Pulmonary artery endothelial cell (primary cell): Measurements from ENCODE around the gene VASH2. TPM values are rescaled to one million over a fixed set of nuclear protein-coding genes. Genes with fewer than 3 reads are reported as not detected.
"Not testable (repeated sequence)": the region's sequence is repeated elsewhere in the genome, so short reads cannot be mapped to it uniquely, and the experiment has no call there.

Experiments
- DNase-seq: peaks from one replicate; pipeline ENCODE4 v3.0.0-alpha.2; 2011; ENCODE audit warnings: low read depth, low spot score
- total RNA-seq: library from RNA; depleted of rRNA; stranded (reverse); fragments of >200 nt; gene quantifications from 2 replicates; pipeline ENCODE4 v1.2.3, GENCODE V29; 2014

VASH2 gene
- total RNA-seq, 1 donor from 2014 or later = 0.07 TPM

DNA sequence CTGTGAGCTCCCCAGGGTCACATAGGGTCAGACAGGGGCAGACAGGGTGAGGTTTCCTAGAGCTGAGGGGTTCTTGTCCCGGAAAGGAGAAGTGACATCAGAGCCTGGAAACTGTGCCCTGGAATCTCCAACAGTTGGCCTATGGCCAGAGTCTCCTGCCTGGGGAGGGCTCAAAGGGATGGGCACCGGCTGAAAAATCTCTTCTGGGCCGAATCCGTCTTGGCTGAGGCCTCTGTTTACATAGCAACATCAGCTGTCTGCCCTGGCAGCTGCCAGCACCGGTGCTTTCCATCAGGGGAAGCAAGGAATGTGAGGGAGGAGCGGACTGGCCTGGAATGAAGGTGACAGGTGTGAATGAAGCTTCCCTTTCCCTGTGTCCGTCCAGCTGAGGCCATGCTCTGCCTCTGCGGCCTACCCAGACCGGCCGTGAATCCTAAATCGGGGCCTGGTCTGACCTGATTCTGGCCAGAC is 30.7 kb downstream of the VASH2 start:
- DNase-seq = no peak

DNA sequence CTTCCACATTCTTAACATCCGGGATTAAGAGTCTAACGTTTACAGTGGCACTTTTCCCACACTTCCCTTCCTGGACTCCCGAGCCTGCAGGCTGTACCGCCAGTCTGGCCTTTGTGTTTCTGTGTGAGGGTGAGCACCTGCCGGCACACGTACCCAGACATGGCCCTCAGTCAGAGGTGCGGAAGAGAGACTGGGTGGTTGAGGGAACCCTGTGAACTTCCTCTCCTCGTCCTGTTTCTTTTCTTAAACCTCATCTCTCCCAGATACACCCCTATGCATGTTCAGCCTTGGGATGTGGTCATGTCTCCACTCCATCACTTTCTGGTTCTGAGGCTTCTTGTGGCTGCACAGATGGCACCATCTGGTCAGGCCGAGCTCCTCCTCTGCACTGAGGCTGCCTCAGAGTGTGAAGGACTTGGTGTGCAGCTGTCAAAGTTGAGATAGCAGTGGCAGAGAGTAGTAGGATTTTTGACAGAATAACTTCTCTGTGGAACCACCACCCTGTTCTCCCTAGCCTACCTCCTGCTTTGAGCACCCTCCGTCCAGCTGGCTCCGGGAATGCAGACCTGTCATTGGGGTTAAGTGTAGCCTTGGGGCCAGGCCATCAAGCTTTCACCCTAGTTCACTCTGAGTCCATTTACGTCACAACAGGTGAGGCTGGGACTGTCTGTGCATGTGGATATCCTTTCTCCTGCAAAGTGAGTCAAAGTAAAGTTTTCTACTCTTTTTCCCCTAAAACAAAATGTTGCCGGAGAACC is 31.4 kb downstream of the VASH2 start:
- no peak for DNase-seq

DNA sequence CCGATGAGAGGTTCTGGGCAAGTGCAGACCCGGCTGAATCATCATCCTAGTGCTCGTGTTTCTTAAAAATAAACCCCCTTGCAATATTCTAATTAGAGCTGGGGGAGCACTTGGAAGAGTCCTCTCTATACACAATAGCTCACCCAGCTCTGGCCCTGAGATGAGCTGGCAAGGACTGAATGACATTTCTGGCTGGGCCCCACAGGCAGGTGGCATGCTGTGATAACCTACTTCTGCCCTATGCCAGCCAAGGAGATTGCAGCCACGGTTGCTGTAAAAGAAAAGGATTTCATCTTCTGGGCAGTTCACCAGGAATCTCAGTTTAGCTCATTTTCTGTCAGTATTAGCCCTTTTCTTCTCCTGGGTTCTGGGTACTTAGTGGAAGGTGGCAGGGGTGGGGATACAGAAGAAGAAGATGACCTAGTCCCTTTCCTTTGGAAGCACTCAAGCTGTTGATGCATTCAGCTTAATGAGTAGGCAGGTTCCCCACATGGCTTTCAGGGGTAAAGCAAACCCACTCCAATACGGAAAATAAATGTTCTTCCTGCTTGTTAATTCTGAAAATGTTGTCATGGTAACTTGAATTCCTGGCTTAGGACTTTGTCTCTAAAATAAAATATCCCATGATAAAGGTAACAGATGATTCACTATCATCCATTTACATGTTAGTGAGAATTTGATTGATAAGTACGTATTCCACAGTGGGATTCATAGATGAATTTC is 32.2 kb downstream of the VASH2 start:
- no peak for DNase-seq

DNA sequence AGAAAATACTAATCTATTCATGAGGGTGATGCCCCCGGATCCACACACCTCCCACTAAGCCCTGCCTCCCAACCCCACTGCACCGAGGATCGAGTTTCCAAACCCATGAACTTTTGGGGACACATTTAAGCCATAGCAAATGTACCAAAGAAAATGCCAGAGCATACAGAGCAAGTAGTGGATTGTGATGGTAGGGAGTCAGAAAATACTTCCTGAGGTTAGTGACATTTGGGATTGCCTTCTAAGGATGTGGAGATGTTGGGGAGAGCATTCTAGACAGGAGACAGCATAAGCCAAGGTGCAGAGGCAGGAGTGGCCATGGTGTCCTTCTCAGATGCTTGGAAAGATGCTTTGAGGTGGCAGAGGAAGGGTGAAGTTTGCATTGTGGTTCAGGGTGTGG is 33.1 kb downstream of the VASH2 start:
- no peak for DNase-seq

DNA sequence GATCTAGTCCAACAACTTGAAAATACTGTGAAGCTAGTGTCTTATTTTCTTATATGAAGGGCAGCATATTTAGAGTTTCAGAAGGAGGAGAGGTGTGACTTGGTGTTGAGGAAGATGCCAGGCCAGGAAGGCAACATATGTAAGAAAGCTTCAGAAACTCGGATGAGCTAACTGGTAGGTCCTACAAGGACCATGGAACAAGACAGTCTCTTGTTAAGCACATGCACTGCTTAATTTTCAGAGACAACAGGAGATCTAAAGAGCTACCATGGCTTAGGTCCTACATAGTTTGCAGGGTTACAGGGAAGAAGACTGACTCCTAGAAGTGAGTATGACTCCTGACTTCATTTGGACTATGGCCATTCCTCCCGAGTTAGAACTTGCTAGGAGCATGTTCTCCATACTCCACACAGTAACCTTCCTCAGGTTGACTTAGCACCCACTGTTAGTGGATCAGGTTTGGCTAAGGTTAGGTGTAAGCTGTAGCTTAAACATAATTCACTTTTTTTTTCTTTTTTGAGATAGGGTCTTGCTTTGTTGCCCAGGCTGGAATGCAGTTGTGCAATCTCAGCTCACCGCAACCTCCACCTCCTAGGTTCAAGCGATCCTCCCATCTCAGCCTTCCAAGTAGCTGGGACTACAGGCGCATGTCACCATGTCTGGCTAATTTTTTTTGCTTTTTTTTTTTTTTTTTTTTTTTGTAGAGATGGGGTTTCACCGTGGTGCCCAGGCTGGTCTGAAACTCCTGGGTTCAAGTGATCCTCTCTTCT is 34.4 kb downstream of the VASH2 start:
- no peak for DNase-seq

DNA sequence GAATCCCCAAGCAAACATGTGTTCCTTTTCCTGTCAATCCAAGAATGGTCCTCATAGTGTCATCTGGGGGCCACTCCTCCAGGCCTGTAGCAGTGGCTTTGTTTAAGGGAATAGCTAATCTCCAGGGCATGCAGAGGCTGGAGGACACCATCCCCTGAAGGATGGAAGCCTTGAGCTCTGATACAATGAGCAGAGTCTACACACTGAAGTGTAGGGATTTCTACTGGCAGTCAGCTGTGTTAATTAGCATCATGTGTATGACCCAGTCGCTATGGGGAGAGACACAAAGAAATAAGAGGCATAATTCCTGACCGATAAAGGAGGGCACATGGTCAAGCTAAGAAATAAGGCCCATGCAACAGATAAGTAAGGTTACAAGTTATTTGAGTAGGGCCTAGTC is 36.2 kb downstream of the VASH2 start:
- DNase-seq = no peak

DNA sequence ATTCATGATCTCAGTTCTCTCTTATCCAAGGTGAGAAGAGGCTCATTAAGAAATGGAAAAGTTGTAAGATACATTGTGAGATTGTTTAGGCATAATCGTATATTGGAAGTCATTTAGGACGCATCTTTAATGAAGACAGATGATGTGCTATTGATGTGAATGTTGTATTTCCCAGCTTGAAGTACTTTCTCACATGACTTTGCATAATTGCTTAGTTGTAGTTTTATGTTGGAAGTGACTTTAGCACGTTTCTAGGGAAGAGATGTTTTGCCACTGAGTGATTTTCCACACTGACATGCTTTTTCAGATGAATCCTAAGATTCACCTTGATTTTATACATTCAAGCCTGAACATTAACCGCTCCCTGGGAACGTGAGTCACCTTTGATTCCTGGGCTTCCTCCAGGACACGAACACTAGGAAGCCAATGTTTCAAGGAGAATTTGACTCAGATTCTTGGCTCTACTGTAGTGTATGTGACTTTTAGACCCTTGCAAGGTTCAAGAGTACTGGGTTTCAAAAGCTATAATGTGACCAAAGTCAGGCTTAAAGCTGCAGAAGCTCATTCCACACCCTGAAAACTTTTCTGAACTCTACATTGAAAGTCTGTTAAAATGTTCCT is 37.5 kb downstream of the VASH2 start:
- DNase-seq = no peak

DNA sequence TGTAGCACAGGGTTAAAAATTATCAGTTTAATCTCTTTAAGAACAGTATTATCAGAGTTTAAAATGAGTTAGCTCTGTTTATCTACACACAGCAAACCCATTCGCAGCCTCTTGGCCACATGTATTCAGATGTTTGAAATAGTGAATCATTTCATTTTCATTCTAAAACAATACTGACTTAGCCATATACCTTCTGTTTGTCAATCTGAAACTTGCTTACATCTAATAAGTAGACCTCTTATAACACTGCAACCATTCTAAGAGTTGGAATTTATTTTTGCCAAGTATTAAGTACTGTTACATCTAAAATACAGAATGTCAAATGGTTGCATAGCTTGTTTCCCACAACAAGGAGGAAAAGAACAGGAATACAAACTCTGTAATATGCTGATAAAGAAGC is 39.9 kb downstream of the VASH2 start:
- no peak for DNase-seq

DNA sequence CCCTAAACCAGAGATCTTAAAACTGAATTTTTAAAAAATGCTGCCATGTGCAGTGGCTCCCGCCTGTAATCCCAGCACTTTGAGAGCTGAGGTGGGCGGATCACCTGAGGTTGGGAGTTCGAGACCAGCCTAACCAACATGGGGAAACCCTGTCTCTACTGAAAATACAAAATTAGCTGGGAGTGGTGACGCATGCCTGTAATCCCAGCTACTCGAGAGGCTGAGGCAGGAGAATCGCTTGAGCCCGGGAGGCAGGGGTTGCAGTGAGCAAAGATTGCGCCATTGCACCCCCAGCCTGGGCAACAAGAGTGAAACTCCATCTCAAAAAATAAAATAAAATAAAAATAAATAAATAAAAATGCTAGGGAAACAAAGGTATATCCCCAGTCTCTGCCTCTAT is 43.6 kb downstream of the VASH2 start:
- not testable (repeated sequence) for DNase-seq

DNA sequence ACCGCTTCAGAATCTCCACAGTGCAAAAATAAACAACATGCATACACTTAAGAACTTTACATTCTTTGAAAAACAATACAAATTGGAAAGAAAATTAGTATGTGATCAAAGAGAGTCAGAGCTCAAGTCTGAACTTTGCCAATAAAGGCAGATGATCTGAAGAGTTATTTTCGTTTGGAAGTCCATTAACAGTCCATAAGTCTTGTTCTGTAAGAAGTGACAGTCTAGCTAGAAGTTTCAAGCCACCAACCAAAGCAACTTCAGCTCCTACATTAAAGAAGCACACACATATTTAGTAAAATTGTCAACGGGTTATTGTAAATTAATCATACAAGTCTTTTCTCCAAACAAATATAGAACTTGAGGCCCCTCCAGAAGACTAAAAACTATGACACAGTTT is 44.6 kb downstream of the VASH2 start:
- DNase-seq = no peak

DNA sequence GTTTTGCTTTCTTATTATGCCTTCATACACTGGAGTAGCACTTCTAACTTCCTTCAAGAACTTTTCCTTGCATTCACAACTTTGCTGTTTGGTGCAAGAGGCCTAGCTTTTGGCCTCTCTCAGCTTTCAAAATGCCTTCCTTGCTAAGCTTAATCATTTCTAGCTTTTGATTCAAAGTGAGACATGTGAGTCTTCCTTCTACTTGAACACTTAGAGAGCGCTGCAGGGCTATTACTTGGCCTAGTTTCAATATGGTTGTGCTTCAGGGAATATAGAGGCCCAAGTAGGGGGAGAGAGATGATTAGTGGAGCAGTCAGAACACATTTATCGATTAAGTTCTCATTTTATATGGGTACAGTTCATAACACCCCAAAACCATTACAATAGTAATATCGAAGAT is 52.9 kb downstream of the VASH2 start:
- no peak for DNase-seq

DNA sequence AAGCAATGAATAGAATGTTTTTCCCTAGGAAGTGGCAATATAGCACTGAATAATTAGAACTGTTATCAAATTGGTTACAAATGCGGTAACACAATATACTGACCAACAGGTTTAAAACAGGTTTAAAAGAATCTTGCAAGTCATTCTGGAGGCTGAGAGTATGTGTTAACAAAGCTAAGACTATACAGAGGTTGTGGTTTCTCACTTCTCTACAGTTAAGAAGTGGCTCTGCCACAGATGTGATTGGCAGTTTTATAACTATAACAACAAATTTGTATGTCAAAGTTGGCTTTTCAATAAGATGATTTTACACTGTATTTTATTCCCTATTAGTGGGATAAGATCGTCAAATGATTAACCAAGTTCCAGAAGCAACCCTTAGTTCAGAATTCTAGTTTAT is 58.2 kb downstream of the VASH2 start:
- no peak for DNase-seq

DNA sequence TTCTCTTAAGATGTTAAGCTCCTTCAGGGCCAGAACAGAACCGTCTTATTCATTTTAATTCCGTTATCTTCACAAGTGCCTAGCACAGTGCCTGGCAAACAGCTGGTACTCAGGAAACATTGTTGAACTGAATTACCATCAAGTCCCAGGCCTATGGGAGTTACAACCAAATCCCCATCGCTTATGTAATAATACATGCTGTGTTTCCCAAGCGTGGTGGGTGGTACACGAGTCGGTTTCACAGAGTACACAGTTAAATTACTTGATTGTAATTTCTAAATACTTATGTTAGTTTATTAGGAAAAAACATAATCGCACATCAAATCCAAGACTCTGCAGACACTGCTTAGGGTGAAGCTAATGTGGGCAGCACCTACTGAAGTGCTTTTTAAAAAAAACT is 64.3 kb downstream of the VASH2 start:
- no peak for DNase-seq

DNA sequence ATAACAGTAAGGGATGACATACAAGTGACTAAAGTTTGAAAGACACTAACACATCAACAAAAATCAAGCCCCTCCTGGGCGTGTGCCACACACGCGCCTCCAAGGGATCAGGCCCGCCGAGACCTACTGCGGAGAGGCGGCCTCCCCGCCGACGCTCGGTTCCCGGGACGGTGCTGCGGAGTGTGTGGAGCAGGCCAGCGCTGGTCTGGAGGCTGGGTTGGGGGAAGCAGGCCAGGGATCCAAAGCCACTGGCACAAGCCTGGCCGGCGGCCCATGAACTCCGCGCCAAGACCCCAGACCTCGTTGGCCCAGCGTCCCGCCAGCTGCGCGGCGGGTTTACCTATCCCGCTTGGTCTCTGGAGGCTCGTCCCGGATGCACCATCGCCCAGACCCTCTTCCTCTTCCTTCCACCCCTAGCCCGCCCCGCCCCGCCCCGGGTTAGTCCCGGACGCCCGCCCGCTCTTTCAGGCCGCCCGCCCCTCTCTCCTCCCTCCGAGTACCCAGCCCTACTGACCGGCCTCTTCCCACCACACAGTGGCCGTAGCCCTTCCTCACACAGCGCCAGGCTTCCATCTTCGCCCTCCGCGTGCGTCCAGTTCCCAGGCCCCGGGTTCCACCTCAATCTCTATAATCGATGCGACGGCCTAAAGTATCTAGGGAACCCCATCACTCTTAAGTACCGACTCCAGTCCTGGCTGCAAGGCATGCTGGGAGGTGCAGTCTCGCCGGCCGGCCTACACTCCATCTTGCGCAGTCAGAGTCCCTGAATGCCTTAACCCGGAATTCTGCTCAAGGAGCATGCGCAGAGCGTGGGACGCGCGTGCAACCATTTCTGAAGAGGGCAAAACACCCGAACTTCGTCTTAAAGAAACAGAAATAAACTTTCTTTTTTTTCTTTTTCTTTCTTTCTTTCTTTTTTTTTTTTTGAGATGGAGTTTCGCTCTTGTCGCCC is 65.0 kb downstream of the VASH2 start, which contains the start of gene ANGEL2:
TSS of gene ANGEL2 (minus strand) at position 769 of the 952 bp plus-strand sequence. CDS start at position 573, 196 bp downstream.
- peak; percentile 89 for DNase-seq

DNA sequence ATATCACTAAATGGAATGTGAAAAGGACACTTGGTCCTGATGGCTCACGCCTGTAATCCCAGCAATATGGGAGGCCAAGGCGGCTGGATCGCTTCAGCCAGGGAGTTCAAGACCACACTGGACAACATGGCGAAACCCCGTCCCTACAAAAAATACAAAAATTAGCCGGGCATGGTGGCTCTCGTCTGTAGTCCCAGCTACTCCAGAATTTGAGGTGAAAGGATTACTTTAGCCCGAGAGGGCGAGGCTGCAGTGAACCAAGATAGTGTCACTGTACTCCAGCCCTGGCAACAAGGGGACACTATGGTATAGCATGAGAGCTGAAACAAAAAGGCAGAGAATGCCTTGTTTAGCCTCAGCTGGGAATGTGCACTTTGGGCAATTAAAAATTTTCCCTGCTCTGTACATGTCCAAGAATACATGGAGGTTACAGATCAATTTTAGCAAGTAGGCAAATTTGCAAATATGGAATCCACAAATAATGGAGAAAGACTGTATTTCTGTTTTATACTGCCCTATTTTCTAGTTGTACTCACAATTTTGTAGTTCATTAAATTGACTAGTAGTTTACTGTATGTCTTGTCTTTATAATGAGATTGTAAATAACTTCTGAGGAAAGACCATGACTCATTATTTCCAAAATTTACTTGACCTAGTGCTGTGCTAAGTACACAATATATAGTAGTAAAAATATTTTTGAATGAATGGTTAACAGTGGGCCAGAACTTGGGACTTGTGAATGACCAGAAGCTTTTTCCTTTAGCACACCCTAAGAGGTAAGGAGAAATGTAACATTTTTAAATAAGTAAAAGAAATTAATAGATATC is 67.3 kb downstream of the VASH2 start:
- no peak for DNase-seq

DNA sequence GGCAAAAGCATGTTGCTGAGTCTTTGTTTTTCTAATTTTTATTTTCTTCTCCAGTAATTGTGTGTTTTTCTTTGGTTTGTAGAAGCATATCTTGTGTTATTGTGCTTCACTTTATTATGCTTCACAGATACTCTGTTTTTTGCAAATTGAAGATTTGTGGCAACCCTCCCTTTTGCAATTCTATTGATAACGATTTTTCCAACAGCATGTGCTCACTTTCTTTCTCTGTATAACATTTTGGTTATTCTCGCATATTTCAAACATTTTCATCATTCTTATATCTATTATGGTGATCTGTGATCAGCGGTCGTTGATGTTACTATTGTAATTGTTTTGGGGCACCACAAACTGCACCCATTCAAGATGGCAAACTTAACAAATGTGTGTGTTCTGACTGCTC is 69.1 kb downstream of the VASH2 start:
- DNase-seq = no peak

DNA sequence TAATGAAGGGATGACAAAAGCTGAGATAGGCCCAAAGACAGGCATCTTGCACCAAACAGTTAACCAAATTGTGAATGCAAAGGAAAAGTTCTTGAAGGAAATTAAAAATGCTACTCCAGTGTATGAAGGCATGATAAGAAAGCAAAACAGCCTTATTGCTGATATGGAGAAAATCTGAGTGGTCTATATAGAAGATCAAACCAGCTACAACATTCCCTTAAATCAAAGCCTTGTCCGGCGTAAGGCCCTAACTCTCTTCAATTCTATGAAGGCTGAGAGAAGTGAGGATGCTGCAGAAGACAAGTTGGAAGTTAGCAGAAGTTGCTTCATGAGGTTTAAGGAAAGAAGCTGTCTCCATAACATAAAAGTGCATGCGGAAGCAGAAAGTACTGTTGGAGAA is 69.7 kb downstream of the VASH2 start:
- DNase-seq = no peak

DNA sequence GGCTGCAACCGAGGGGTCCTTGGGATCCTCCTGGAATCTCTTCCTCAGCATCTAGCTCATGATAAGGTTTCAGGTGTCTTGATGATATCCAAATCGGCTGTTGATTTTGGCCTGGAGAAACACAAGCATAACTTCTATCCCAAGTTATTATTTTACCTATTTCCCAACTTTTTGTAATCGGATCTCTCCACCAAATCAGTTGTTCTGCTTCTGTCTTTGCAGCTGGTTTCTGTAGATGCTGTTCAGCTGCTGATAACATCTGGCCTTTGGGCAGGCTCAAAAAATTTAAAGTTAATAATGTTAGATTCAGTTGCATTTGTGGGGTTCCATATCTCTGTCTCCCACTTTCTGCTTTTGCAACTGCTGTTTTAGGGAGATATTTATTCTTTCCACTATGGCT is 76.7 kb downstream of the VASH2 start:
- not testable (repeated sequence) for DNase-seq

DNA sequence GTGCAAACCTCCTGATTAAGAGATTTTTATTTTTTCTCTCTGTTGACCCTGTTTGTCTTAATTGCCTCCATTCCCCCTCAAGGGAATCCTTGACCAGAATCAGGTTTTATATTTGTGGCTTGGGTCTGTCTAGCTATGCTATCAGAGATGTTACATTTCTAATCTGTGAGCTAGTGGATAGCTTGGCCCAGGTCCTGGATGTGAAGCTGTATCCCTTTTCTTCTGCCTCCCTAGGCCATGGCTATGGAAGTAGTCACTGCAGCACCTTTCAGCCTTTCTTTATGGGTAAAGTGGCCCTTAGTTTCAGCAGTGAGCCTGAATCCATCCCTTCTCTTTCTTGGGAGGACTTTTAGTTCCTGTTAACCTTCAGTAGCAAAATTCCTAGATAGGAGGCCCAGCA is 82.3 kb downstream of the VASH2 start:
- DNase-seq = no peak

DNA sequence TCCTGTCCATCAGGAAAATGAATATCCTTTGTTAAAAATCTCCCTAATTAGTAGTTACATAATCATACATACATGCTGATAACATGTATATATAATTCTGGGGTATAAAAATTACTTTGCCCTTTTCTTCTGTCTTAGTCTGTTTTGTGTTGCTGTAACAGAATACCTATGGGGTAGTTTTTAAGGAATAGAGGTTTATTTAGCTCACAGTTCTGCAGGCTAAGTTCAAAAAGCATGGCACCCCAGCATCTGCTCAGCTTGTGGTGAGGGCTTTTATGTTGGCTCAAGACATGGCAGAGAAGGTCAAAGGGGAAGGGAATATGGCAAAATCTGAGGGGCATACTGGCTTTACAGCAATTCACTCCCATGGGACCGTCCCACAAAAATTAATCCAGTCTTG is 84.4 kb downstream of the VASH2 start:
- DNase-seq = no peak
